ENCODE measurements around the gene PRKAR2A. TPM values are rescaled to one million over a fixed set of nuclear protein-coding genes. Genes with fewer than 3 reads are reported as not detected.

PRKAR2A gene
- total and polyA plus RNA-seq, 9 of the 15 experiments (the other 6 are each of a cell fraction or from before 2014, with no cell fraction given): 15.9 to 84.5 (median 37.6) TPM

GRCh38 chr3:48716982-48717746 is 130.5 kb downstream of the PRKAR2A start, which contains the start of gene IP6K2:
TSS of gene IP6K2 (minus strand) at chr3:48717221. CDS start at chr3:48695291, 21,930 bp downstream.
- peaks cover 27% of the 10 kb centered on the region for H3K36me3 ChIP-seq (ENCODE audit: control insufficient read depth, insufficient read depth, low read length)
- in situ Hi-C loops (cut with MboI) (no loop called here), intact Hi-C loops (cut with micrococcal nuclease) (loop anchor here (1.0 kb wide), 1 partner anchor 23 kb away; no protein-coding TSS in a partner anchor)
- H2AFZ ChIP-seq (ENCODE audit: low read depth, low read length): peak within 1 kb of the TSS; percentile 96
- peak within 1 kb of the TSS; percentile 98 for H3K4me3 ChIP-seq
- FAIRE-seq: peak; percentile 97
- H3K9me3 ChIP-seq (replicated peaks; ENCODE audit: control insufficient read depth, insufficient read depth, low read depth, low read length): no peaks in the 10 kb centered on the region
- peak within 1 kb of the TSS; percentile 98 for H3K27ac ChIP-seq (ENCODE audit: extremely low read depth, low read depth, low read length)
- H3K79me2 ChIP-seq (ENCODE audit: control insufficient read depth, insufficient read depth, low read length): peaks cover 48% of the 10 kb centered on the region
- ChIA-PET CTCF (ENCODE audit: low intra/inter-chr PET ratio) (no interaction called here), POLR2A (interaction anchor here (0.5 to 2.3 kb wide), 8 partner anchors 9 to 545 kb away, joined by 3 to 13 read pairs (median 4); partner anchors contain the start of gene ARIH2)
- BruUV-seq (replicated peaks): no TSS peak
- 5% methylated on average over 23 of the region's 38 CpGs for WGBS (ENCODE audit: insufficient coverage, low coverage, missing lambda C conversion rate)
- H4K20me1 ChIP-seq (replicated peaks; ENCODE audit: control insufficient read depth, insufficient read depth, low read length): no peaks in the 10 kb centered on the region
- peaks cover 3 to 9% of the 10 kb centered on the region in 2 experiments; a peak in 4 of 5 replicates for H3K4me1 ChIP-seq (replicated peaks in 1 of 2; ENCODE audit: control insufficient read depth in 2 of 2, insufficient read depth in 2 of 2, low read length in 2 of 2)
- H3K27me3 ChIP-seq (ENCODE audit: control insufficient read depth in 2 of 2, insufficient read depth in 2 of 2, low read length in 2 of 2): no peaks in the 10 kb centered on the region
- H3K4me2 ChIP-seq (ENCODE audit: insufficient read depth, low read length): peak within 1 kb of the TSS; percentile 91
- H3K9me1 ChIP-seq (ENCODE audit: control insufficient read depth, insufficient read depth, low read length): no peaks in the 10 kb centered on the region
- DNase-seq (ENCODE audit: extremely low read depth in 1 of 4, low spot score in 3 of 4): peak; percentile 91 to 96 (median 94)
- ATAC-seq: peak; percentile 100
- H3K9ac ChIP-seq (ENCODE audit: insufficient read depth in 1 of 2, low read depth in 2 of 2, low read length in 2 of 2): peak within 1 kb of the TSS; percentile 97 to 98
- TF ChIP-seq PTRF (tag; IDR thresholded peaks at IDR 0.05) (no peak), NFRKB (IDR thresholded peaks at IDR 0.05; ENCODE audit: low read depth) (peak; percentile 77), SOX6 (IDR thresholded peaks at IDR 0.05) (peak; percentile 29; the same call in 1 of the 2 replicates), SMARCE1 (IDR thresholded peaks at IDR 0.05) (no peak), MED1 (CRISPR knock-in tag; IDR thresholded peaks at IDR 0.05; ENCODE audit: borderline replicate concordance) (no peak), SAP30 (IDR thresholded peaks at IDR 0.05; ENCODE audit: borderline replicate concordance, insufficient read depth, low read depth, low read length, poor library complexity, severe bottlenecking) (peak; percentile 63), MYC (IDR thresholded peaks at IDR 0.05; ENCODE audit: low read depth, low read length) (peak; percentile 71), MYC (CRISPR knock-in tag; IDR thresholded peaks at IDR 0.05; ENCODE audit: borderline replicate concordance, low read depth) (no peak), ZFX (CRISPR knock-in tag; IDR thresholded peaks at IDR 0.05) (peak; percentile 56), MITF (IDR thresholded peaks at IDR 0.05) (no peak), RNF2 (IDR thresholded peaks at IDR 0.05) (no peak), CLOCK (CRISPR knock-in tag; IDR thresholded peaks at IDR 0.05; ENCODE audit: borderline replicate concordance) (no peak), MAX (CRISPR knock-in tag; IDR thresholded peaks at IDR 0.05) (peak; percentile 68), POLR3G (IDR thresholded peaks at IDR 0.05; ENCODE audit: extremely low read depth, insufficient read length, insufficient replicate concordance) (no peak), TFAP4 (CRISPR knock-in tag; IDR thresholded peaks at IDR 0.05; ENCODE audit: borderline replicate concordance) (peak; percentile 67; the same call in 1 of the 2 replicates)

Measured in K562 (cell line).